NT2/D1 (cell line): ENCODE results near the gene ADD2.

Experiments
- YY1 ChIP-seq: IDR thresholded peaks from 2 replicates; pipeline ENCODE4 v1.6.1; 2011; ENCODE audit not compliant: insufficient read length, insufficient read depth
- ZNF274 ChIP-seq: IDR thresholded peaks from 2 replicates; pipeline ENCODE4 v1.6.1; 2011; ENCODE audit warnings: mild to moderate bottlenecking, low read depth, low read length

- TF ChIP-seq YY1 (no peak), ZNF274 (no peak)
These were observed 1.4 kb upstream of the ADD2 start for GRCh38 chr2:70769450-70769849.
